Stimulated activated CD8-positive, alpha-beta memory T cell treated with anti-CD3 and anti-CD28 coated beads, Interleukin-7, amount 100 ng/mL, for 1 hour (primary cell): ENCODE results near the gene STK33.

ENCODE experiments used
- DNase-seq, 2 donors: peaks; one replicate each; pipeline ENCODE4 v3.0.0-alpha.2; 2020; ENCODE audit warnings: low read depth in 2 of 2

The STK33 gene

DNA sequence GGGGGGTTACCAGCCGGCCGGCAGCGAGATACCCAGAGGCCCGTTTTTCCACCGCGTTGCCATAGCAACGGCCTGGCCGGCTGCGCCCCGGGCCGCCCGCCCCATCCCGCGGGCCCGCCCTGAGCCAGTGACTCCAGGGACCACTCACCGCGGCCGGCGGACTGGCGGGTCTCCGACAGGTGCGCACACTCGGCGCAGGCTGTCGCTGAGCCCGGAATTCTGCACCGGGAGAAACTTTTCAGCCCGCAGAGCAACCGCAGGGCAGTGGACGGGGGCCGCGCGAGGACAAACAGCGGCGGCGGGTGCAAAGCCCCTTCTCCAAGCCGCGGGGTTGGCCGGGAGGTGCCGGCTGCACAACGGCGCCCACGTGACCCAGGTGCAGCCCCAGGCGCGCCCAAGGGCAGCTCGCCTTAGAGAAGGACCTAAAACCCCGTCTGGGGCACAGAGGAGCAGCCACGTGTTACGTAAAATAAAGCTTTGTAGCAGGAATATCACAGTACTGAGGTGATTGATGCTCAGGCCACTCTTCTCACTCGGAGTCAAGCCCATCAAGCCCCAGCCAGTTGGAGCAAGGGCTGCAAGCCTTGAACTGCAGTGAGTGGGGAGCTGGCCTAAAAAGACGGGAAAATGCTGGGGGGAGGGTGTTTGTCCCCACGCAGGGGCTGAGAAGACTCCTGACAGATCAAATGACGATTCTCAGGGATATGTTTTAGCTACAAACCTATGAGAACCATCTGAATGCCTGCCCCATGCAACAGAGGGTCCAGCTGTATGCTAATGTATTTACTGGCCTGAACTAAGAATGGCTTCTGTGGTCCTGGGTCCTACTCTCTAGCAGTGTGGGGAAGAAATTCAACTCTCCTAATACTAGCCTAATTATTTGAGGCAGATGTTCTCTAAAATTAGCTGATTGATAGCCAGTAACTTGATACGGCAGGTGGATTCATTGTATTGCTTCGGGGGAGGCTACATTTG, at the start of gene STK33:
Gene STK33, minus strand, starts transcription at position 294 of the 975 bp plus-strand sequence. CDS start 119,323 bp downstream, outside the sequence.
- no peak for DNase-seq

DNA sequence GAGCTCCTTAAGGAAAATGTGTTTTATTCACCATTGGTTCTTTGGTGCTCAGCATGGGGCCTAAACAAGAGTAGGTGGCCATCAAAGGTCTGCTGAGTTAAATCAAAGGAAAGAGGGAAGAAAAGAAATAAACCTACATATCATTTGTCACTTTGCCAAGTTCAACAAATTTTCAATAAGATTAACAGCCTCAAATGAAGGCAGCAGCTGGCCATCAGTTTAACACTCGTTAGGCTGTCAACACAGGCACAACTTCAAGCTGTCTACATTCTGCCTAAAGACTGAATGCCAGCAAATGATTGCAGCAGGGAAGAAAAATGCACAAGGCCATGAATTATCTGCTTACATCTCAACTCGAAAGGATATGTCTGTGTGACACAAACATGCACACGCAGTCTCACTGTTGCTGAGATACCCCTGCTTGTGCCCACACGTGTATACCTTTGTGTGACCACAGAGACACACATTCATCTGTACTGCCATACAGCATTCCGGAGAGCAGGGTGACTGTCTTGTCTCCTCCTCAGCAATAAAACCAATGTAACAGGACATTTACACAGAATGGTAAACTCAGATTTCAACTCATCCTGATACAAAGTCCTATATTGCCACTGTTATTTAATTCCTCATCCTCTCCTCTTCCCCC, 48.3 kb upstream of the STK33 start:
- no peak for DNase-seq

DNA sequence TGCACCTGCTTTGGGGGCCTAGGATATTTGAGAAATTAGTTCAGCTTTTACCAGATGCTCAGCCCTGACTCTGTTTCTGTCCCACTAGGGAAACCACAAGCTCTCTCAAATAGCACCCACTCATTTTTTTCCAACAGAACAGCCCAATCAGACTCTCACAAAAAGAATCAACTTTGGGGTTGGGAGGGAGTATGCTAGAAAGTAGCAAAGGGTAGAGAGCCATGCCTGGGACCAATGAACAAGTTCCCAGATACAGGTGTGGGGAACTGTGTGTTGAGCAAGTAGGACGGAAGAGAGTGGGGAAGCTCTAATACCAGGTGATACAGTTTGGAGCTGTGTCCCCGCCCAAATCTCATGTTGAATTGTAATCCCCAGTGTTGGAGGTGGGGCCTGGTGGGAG, 47.3 kb upstream of the STK33 start:
- no peak for DNase-seq

DNA sequence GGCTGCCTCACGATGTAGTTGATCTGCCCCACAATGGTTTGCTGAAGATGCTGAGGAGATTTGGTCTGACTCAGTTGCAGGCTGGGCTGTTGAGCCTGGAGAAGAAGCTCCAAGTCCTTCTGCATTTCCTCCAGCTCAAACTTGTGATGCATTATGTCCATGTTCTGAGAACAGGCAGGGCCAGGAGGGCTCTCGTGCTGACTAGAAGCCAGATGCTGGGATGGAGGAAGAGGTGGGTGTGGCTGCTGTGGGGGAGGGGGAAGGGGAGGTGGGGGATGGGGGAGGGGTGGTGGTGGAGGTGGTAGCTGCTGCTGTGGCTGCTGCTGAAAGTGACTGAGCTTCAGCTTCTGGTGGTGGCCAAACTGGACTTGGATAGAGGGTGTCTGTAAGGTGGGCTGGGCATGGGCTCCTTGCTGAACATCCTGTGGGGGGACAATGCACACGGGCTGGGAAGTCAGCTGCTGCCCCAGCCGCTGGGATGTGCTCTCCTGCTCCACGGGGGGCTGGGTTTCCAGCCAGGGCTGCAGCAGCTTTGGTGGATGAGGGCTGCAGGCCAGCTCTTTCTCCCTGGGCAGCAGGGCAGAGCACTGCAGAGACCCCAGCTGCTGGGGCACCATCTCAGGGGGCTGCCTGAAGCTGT, 46.4 kb upstream of the STK33 start:
- no peak for DNase-seq

DNA sequence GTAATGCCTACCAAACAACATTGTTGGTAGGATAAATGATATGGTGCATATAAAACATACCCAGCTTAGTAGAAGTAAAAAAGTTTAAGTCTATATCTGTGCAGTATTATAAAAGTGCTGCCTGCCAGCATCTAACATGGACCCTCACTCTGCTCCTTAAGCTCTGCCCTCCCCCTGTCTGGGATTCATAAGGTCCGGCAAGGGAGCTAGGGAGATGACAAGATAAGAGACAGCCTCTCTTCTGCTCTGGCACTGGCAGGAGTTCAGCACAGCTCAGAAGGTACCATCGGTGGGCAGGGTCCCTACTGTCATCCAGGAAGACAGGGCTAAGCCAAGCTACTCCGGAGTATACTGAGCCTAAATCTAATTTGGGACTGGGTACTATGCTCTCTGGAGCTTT, 45.6 kb upstream of the STK33 start:
- DNase-seq: no peak

DNA sequence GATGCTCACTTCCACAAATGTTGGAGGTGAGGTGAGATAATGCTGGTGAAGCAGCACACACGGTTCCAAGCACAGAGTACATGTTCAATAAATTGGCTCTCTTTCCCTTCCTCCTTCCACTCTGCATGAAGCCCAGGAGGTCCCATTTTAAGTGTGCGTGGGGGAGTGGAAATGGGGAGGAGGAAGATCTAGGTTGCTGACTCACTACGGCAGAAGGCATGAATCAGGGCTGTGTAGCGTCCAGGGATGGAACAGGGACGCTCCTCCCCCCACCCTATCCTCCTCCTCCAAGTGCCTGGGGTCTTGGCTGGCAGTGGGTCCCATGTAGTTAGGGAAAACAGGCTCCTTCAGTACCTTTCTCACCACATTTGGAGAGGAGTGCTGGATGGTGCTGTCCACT, 44.3 kb upstream of the STK33 start:
- no peak for DNase-seq

DNA sequence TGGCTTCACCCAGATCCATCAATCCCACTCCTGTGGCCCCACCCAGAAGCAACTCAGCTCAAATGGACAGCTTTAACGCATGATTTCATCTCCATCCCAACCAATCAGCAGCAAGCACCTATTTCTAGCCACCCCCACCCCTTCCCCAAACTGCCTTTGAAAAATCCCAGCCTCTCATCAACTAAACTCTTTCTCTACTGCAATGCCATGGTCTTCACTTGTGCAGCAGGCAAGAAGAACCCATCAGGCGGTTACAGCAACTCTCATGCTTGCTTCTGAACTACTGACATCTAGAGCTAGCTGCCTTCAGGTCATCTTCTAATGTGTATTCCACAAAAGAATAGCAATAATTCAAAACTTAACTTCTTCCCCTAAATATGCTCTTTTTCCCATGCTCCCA, 42.1 kb upstream of the STK33 start:
- no peak for DNase-seq

DNA sequence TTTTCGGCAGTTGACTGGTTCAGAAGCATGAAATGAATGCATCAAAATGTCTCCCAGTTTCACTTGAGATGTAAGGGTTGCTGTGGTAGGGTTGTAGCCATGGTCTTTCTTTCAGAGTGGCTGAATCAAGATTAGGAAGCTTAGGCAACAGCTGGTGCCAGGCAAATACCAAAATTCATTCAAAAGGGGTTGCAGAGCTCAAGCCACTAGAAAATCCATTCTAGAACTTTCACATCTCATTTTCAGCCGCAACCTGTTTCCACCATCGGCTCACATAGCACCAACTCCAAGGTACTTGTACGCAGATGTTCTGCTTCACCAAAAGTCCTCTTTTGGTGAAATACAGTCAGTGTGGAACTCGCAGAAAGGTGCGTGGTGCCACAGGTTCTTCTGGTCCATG, 40.5 kb upstream of the STK33 start:
- no peak for DNase-seq

DNA sequence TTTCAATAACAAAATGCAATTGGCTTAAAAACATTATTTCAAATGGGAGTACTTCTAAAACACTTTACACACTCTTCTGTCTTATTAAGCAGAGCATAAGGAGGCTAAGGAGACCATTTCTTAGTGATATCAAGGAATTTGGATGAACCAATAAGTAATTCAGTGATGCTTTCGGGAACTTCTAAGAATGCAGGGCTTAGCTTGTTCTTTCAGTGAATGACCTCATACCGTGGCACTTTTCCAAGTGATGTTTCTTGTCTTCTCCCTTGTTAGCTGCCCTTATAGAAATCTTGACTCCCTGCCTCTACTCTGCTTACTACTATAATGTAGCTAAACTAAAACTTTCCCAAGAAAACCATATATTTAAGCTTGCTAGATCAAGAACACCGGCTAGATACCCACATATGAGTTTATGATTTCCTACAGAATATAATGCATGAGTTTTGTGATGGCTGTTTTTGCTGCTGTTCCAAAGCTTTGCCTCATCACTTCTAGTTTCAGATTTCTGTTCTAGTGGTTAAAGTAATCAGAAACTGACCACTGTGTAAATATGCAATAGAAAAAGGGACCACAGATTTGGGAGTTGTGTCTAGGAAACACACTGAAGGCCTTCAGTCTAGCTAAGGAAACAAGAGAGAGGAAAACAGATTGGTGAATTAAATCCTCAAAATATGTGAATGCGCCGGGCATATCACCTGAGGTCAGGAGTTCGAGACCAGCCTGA, 37.5 kb upstream of the STK33 start:
- no peak for DNase-seq

DNA sequence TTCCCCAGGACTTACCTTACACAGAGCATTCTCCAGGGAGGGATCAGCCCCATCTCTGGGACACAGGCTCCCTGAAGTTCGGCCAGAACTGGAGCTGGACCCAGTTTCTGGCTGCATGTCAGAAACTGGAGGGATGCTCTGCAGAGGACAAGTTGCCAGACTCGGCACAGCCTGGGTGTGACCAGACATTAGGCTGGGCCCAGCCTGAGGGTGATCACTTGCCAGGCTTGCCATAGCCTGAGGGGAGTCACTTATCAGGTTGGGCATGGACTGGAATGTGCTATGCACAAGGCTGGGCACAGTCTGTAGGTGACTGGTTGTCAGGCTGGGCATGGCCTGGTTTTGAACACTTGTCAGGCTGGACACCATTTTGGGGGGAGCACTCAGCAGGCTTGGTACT, 30.7 kb upstream of the STK33 start:
- DNase-seq: no peak

DNA sequence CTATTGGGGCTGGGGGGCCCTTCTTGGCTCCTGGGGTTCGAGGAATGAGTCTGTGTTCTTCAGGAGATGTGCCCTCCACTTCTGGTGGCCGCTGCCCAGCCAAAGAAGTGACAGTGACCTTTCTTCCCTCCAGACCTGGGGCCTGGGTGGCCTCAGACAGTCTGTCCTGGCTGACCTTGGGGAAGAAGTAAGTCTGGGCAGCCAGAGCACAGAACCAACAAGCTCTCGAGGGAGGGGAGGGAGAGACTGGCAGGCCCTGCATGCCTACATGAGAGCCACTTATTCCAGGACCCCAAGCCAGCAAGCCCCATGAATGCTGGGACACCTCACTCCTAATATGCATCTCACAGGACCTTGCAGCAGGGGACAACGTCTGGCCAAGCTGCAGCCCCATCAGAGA, 27.1 kb upstream of the STK33 start:
- DNase-seq: no peak

DNA sequence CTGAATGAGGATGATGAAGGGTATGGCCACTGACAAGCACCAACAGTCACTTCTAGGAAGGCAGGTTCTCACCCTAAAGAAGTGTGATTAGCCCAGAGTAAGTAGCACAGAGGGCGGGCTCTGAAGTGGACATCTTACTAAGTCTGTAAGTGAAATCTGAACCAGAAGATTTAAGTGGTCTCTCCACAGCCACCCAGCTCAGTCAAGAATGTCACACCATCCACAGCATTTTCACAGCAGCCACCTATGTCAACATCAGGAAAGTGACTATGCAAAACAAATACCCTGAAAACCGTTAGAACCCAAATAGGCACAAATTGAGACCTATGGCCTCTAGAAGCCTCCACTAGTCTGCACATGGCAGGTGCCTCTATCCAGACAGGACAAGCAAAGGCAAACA, 23.0 kb upstream of the STK33 start:
- DNase-seq: no peak

DNA sequence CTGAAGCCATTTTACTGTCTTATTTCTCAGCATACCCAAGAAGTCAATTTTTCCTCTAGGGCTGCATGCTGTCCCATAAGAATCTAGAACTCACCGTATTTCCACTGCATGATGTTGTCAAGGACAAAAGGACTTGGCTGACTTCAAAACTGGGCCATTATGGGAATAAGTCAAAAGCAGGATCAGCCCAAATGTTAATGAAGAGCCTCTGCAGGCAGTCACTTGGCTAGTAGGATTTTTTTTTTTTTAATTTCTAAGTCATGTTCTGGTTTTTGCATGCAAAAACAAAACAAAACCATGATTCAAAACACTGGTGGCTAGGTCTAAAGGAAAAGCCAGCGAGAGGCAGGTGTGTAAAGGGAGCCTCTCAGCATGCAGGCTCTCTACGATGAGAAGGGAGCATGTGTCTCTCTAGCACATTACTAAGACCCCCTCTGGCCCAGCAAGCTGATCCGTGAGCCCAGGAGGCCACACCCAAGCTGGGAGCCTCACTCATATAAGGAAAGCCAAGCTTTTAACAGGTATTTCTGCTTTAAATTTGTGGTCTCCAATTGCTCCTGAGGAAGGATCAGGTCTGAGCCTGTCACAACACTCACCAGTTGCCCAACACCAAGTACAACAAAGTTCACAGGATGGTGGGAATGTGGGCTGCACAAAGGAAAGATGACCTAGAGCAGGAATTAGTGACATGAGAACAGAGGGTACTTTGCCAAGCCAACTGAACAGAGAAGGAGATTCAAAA, 21.4 kb upstream of the STK33 start:
- no peak for DNase-seq

DNA sequence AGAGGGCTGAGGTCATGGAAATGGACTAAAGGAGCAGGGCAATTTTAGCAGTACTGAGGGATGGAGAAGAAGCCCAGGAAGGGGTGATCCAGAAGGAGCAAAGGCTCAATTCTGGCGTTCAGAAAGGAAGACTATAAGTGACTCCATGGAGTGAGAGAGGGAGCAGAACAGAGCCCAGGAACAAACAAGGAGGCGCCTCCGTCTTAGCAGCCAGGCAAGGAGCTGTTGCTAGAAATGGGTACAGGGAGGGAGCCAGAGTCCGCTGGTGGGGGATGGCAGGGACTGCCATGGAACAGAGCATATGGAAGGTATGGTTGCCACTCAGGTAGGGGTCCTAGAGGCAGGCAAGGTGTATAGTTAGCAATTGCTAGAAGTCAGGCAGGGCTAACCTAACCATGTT, 20.5 kb upstream of the STK33 start:
- DNase-seq: no peak

DNA sequence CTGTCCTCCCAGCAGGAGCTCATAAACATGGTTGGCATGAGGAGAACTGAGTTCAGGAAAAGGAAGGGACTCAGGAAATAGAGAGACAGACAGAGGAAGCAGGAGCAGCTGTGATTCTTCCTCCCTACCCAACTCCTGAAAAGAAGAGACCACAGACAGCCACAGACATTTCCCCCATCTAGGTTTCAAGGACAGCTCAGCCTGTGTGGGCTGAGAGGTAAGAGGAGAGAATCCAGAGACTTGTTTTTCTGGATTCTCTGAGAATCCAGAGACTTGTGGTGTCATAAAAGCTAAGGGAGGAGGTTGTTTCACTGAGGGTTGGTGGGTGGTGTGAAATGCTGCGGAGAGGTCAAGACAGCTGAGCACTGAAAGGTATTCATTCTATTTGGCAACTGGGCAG, 19.0 kb upstream of the STK33 start:
- DNase-seq: no peak

DNA sequence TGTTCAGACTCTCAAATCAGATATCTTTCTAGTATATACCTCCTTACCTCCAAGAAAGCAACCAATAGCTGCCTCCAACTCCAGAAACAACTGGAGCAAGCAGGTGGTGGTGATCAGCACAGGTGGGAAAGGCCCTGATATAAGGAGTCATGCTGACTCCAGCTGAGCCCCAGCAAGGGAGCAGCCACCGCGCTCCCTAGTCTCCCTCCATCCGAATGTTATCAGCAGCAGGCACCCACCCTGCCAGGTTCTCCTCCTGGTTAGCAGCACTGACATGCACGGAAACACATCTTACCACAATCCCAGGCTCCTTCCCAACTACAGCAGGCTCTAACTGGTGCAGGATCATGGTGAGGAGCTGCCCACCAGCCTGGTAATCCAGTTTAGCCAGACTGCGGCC, 18.5 kb upstream of the STK33 start:
- DNase-seq: no peak

DNA sequence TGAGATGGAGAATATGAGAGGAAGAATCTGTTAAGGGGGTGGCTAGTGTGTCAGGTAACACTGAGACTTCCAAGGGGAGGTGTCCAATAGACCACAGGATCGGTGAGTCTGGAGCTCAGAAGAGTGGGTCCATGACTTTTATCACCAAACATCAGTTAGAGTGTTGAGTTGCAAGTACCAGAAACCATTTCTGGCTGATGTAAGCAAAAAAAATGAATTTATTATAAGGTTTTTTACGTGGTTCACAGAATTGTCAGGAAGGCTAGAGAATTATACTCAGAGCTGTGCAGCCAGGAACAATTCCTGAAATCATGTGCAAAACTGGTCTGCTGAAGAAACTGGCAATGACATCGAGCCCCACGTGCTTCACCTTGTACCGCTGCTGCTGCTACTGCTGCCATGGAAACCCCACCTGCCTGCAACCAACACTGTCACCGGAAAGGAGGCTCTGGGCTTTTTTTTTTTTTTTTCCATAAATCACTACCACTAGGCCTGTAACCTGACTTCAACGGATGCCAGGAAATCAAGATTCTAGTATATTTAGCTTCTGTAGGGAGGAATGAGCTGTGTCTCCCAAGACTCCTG, 16.6 kb upstream of the STK33 start:
- DNase-seq: no peak

DNA sequence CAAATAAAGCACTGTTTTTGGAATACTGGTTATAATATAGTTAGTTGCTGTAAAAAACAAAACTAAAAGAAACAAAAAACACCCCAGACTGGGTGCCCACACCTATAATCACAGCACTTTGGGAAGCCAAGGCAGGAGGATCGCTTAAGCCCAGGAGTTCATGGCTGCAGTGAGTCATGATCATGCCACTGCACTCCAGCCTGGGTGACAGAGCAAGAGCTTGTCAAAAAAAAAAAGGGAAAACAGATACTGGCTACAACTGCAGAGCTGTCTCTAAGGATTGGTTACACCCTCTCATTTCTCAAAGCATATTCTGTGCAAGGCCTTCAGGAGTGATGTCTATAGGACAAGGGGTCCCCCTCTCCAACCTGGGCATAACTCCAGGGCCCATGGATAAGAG, 14.6 kb upstream of the STK33 start:
- DNase-seq: no peak

DNA sequence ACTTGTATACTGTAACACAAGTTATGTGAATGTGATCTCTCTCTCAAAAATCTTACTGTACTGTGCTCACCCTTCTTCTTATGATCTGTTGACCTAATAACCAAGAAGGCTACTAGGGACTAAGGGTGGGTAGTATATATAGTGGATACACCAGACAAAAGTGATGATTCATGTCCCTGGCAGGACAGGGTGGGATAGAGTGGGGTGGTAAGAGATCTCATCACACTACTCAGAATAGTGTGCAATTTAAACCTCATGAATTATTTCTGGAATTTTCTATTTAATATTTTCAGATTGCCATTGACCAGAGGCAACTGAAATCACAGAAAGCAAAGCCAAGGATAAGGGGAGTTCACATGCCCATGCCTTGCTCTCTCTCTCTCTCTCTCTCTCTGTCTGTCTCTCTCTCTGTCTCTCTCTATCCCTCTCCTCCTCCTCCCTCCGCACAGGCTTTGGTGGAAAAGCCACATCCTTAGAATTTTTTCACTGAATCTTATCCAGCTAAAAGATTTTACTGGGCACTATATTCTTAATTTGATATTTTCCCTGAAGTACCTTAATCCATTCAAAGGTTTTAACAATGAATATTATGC, 12.0 kb upstream of the STK33 start:
- no peak for DNase-seq

DNA sequence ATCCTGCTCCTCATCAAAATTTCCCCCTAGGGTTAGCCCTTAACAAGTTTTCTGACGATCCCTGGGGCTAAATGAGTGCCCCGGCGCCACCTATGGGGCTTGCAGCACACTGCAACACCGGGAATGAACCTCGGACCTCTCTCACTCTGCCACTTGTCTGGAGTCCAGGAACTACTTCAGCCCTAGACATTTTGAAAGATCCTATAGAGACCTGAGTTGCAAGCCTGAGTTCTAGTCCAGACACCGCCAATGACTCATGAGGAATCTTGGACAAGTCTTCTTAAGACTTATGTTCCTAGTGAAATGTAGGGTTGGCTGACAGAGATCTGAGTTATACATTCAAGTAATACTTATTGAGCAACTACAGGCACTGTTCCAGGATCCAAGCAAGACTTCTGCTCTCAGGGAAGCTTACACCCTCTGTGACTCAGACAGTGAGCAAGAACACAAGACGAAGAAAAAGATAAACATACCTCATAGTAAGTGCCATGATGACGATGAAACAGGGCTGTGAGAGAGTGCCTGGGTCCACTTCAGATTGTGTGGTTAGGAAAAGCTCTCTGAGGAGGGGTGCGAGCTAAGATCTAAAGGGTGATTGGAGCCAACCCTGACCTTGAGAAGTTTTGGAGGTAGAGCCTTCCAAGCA, 10.2 kb upstream of the STK33 start:
- DNase-seq: no peak
